SU-DHL-6 (cell line): ENCODE data around the gene ST3GAL5.

Source experiments
- CTCF ChIP-seq: fragments of 200-600 bp; sonication (generic); IDR thresholded peaks from one replicate; pipeline ENCODE4 v1.5.1; 2017; ENCODE audit warnings: antibody characterized with exemption, mild to moderate bottlenecking, low read length, moderate library complexity; ENCODE audit not compliant: insufficient read depth, poor library complexity, severe bottlenecking
- EZH2phosphoT487 ChIP-seq: fragments of 200-600 bp; sonication (generic), shearing (Covaris generic); conservative IDR thresholded peaks from 2 replicates; pipeline ENCODE4 v1.6.1; 2018; ENCODE audit warnings: mild to moderate bottlenecking, antibody characterized with exemption, low read length, moderate library complexity, mixed read lengths

DNA sequence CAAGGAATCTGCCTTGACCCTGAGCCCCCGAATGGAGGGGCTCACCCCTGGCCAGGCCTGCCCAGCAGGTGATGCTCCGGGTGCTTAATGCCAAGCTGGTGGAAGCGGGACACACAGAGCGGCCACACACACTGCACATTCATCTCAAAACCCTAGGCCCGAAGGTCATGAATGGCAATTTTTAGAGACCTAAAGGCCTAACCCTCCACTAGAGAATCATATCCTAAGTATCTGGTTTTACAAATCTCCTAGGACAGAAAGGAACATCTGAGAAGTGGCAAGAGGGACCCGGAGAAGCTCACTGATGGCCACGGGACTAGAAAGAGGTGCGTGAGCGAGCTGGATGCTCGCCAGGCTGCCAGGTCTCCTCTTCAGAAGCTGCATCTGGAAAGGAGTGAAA, 38.3 kb downstream of the ST3GAL5 start:
- TF ChIP-seq CTCF: no peak
- TF ChIP-seq EZH2phosphoT487: no peak
